CD4-positive, alpha-beta T cell treated with Interleukin-6 for 4 hours (primary cell): ENCODE results near the gene DMBX1.
A peak's percentile ranks its signal among the peaks of the same experiment; 100 is the strongest.

ENCODE experiments used
- DNase-seq: peaks from one replicate; pipeline ENCODE4 v3.0.0-alpha.2; 2020; ENCODE audit warnings: mixed read lengths

The DMBX1 gene

DNA sequence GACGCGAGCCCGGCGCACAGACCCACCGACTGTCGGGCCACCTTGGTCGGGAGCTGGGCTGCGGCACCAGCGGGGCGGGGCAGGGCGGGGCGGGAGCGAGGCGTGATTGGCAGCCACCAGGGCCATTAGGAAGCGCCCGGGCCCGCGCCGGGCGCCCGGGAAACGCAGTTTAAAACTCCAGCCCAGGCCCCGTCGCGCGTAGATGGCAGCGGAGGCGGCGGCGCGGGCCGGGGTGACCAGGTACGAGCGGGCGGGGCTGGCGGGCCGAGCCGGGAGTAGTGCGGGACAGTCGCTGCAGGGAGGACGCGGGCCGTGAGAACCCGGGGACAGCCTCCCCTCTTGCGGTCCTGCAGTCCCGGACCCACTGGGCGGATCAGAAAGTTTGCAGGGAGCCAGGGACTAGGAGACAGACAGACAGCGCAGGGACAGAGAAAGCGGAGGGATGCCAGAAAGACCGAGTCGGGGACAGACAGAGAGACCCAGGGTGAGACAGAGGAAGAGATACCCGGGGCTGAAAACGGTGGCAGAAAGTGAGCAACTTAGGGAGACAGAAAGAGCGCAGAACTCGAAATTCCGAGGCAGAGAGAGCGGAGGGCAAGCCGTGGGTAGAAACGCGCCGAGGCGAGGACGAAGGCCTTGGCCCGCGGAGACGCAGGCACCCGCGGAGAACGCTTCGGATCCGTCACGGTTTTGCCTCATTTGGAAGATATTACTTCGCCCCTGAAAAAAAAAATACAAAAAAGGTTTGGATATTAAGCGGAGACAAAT is at the start of gene DMBX1:
Gene DMBX1, plus strand, starts transcription at position 199 of the 768 bp plus-strand sequence. CDS start 17,175 bp downstream, outside the sequence.
- DNase-seq: peak; percentile 22

DNA sequence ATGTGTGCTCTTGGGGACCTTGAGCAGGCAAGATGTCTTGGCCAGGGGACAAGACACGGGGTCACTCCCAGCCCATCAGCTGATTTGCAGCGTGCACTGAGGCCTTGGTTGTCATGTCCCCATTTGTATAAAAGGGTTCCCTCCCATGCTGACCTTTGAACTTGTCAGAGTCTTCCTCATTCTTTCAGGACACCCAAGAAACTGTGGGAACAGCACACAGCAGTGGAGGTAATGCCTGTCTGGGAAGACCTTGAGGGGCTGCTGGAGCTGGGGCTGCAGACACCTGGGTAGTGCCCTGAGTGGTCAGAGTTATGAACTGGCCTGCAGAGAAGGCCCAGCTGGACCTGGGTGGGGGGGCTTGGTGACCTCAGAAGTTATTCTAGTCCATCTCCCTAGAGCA is 49.2 kb upstream of the DMBX1 start:
- no peak for DNase-seq

DNA sequence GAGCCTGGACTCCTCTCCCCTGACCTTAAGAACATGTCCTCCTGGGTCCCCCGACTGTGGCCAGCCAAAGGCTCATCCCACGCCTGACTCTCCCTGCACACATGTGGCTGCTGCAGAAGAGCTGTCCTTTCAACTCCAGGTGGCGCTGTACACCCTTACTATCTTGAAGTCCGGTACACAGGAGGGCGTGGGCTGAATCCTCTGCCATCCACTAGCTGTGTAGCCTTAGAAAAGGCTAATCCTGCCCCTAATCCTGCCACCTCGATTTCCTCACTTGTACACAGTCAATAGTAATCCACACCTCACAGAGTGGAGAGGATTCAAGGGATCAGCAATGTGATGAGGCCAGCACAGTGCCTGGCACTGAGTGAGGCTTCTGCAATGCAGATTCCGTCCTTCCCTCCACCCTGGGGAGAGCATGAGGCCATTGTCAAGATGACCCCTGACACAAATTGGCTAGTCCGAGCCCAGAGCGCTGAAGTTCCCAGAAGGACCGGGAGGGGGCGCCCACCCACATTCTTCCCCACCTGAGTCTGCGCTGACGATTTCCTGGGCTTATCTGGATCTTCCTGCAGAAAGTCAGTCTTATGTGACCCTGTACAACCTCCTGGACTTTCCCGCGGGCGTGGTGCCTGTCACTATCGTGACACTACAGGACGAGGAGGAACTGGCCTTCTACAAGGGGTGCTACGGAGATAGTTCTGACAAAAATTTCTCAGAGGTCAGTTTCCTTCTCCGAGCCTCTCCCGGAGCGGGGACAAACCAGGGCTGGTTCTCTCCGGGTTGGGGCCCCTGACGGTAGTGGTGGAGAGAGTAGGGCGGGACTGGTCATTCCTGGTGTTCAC is 47.1 kb upstream of the DMBX1 start:
- DNase-seq: peak; percentile 75

DNA sequence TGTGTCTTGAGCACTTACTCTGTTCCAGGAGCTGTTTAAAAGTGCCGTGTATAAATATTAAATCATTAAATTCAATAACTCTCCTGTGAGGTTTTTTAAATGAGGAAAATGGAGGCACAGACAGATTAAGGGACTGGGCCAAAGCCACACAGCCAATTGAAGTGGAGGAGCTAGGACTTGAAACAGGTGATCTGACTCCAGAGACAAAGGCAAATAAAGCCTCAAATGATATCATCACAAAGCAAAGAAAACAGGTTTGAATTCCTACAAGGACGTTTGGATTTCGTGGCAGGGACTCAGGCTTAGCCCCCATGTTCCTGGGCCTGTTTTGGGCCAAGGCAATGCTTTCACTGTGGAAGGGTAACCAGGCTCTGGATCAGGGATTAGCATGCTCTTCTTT is 45.2 kb upstream of the DMBX1 start:
- DNase-seq: no peak

DNA sequence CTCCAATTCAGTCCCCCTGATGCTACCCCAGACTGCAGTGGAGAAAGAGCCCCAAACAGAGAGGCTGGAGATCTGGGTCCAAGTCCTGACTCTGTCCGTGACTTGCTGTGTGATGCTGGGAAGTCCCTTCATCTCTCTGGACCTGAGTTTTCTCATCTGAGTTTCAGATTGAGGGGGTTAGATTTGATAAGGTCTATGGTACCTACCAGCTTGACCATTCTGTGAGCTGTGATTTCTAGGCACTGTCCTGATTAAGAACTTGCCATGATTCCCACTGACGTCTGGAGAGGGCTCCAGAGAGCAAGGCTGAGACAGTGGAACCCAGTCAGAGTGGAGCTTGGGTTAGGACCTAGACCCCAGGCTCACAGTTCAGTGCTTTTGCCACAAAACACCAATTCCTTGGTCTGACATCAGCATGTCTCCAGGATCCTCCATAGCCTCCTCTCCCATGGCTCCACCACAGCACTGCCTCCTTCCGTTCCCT is 43.8 kb upstream of the DMBX1 start:
- DNase-seq: no peak

DNA sequence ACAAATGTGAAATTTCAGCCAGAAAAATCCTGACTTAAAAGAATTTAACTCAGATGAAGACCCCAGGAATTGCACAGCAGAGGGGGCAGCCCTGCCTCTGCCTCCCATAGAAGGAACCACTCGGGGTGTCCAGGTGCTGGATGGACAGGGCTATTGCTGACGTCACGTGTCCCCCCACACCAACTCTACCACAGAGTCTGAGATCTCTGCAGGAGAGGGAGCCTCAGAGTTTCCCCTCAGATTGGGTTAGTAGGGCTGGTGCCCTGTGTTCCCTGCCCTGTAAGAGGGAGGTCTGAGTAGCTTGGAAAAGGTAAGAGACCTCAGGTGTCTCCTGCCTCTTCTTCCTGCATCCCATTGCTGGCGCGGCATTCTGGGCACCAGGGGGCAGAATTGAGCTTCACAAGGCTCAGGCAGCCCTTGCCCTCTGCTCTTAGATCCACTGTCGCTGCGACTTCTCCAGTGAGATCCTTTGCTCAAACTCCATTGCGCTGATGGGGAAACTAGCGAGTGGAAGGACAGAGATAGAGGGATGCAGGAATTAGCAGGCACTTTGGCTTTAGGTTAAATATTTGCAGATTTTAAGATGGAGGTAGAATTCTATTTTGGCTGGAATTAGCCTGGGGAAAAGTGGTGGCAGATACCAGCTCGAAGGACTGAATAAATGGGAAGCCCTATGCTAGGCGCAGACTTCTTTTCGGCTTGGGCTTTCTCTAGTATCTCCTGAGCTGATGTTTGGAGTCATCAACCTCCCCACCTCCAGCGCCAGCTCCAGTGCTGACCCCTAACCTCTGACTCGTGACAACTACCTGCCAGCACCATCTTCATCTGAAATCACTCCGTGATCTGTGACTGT is 42.8 kb upstream of the DMBX1 start:
- peak; percentile 77 for DNase-seq

DNA sequence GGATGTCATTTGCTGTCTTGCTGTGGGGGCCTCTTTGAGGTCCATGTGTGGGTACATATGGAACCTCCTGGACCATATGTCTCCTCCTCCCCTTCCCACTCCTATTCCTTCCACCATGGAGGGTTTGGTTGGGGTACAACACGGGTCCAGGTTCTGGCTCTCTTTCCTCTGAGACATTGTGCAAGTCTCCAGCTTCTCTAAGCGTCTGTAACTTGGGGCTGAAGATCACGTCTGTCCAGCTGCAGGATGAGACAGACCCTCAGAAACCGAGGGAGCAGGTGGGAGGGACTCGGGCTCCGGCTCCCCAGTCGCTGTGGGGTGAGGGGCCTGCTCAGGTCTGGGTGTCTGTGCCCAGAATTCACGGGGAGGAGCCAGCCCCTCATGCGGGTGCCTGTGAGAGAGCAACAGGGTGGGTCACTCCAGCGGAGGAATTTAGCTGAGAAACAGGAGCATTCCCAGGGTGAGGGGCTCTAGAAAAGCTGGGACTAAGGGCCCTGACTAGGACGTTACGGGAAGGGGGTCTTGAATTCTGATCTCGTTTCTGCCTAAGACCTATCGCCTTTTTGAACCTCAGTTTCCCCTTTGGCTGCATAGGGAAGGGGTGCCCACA is 42.0 kb upstream of the DMBX1 start:
- no peak for DNase-seq

DNA sequence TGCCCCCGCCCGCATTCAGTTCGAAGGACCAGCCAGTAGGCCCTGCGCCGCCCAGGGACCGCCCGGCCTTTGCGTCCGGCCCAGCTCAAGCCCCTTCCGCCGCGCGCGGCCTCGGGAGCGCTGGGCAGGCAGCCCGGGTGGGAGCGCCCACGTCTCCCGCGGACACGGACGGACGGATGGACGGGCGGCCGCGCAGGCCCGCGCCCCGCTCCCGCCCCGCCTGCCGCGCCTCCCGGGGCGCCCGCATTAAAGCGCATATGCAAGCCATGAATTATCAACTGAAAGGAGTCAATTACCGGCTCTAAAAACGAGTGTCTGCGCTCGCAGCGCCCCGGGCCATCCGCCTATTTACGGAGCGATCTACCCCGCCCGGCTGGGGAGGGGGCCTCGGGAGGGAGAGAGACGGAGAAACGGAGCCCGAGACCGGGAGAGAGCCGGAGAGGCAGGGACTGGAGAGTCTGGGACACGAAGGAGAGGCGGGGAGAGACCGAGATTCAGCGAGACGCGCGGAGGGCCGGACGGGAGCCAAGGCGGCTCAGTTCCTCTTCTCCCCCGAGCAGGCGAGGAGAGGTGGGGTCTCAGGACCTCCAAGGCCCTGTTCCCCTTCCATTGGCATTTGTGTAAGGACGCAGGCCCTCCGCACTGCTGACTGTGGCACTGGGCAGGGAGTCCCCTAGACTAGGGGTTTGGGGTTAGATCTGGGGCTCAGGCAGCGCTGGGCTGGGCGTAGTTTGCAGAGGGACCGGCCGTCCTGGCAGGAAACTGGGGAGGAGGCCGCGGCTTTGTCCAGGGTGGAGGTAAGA is 41.3 kb upstream of the DMBX1 start:
- DNase-seq: no peak

DNA sequence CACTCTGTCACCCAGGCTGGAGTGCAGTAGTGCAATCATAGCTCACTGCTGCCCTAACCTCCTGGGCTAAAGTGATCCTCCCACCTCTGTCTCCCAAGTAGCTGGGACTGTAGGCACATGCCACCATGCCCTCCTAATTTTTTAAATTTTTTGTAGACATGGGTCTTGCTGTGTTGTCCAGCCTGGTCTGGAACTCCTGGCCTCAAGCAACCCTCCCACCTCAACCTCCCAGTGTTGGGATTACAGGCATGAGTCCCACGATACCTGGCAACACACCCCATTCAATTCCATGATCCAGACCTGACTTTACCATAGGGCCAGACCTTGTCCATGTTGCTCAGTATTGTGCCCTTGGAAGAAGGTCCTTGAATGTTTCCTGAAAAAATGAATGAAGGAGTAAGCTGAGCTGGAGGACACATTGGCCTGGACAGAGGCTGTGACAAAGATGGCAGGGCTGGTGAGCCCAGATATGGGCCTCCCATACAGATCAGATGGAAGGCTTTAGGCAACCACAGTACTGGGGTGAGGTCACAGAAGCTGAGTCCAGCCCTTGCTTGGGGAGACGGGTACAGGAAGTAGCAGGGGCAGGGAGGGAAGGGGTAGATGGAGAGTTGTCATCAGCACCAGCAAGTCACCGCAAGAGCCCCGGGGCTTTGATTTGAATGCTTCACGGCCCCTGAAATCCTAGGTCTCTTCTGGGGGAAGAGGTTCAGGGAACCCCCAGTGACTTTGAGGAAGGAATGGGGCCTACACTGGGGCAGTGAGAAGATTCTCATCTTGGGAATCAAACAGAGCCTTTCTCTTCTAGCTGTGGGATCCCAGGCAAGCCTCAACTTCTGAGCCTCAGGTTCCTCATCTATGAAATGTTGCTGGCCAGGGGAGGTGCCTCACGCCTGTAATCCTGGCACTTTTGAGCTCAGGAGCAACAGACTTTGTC is 40.1 kb upstream of the DMBX1 start:
- DNase-seq: no peak

DNA sequence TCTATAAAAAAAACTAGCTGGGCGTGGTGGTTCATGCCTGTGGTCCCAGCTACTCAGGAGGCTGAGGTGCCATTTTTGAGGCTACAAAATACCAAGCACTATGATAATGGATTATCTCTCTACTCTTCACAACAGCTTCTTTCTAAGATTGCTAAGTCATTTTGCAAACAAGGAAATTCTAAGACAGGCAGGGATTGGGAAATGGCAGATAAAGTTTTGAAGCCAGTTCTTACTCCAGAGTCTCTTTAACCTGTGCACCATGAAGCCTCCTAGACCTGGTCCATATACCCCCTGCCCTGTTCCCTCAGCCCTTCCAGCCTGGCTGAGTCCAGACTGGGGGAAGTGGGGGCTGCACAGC is 39.5 kb upstream of the DMBX1 start:
- DNase-seq: no peak

DNA sequence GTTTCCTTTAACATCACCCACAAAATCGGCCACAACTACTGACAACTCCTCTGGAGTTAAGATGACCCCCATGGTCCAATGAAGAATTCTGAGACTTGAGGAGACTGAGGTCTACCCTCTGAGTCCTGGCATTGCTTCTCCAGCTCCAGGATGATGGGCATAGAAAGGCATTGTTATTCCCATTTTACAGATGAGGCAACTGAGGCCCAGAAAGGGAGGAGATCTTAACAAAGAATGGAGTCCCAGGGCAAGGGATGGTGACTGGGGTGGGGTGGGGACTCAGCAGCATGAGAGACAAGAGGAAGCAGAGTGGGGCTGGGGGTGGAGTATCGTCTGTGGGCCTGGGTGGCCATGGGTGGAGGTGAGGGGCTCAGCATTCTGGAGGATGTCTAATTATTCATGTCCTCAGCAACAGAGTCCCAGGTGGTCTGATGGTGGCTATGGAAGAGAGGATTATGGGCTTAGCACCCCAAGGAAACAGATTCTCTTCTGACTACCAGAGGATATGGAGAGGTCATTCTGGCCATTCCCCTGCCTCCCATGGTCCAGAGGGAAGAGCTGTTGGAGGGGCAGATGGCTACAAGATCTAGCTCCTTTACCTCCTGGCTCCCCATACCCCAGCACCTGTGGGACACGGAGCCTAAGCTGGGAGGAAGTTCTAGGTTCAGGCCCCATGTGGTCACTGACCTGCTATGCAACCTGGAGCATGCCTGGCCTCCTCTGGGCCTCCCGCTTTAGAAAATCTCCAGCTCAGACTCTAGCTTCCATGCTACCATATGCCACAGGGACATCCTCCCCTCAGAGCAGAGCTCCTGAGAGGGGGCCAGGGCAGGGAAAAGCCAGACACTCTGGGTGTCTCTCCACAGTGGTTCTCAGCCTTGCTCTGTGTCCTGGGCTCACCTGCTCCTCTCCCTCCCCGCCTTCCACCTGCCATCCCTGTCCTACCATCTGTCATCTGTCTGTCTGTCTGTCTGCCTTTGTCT is 37.4 kb upstream of the DMBX1 start:
- no peak for DNase-seq

DNA sequence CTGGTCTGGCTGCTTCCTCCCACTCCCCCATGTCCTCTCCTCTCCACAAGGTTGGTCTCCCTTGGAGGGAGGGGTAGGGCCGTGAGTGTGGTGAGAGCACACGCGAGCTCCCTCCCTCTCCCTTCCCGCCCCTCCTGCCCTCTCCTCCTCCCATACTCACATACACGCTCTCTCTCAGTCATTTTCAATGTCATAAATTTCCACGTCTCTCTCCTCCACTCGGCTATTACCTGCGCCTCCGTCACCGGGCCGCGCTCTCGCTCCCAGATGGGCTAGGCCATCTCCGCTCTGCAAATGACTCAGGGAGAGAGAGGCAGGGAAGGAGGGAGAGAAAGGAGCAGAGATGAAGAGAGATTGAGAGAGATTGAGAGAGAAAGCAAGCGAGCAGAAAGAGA is 36.7 kb upstream of the DMBX1 start:
- DNase-seq: no peak

DNA sequence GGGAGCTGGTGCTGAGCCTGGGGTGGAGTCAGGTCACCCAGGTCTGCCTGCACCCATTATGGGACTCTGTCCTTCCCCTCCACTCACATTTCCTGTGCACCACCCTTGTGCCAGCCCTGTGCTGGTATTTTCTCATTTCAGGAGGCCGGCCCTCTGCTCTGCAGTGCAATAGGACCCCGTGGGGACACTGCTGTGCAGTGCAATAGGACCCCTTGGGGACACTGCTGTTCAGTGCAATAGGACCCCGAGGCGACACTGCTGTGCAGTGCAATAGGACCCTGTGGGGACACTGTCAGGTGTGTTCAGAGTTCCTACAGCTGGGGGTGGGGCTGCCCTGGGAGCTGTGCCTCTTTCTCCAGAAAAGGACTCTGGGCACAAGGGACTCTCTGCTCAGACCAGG is 36.2 kb upstream of the DMBX1 start:
- no peak for DNase-seq

DNA sequence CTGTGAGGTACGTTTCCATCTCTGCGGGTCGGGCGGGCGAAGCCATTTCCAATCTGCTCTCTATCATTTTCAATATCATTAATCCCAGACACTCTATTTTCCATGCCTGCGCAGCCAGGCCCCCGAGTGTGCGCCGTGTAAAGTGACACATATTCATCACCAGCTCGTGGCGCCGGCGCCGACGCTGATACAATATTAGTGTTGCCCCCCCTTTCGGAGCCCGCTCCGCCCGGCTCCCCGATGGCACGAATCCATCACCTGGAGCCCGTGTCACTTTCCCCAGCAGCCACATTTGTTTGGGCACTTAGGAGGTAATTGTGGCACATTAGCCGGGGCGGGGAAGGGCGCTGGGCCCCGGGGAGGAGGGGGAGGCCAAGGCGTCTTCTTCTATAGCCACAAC is 33.7 kb upstream of the DMBX1 start:
- DNase-seq: no peak

DNA sequence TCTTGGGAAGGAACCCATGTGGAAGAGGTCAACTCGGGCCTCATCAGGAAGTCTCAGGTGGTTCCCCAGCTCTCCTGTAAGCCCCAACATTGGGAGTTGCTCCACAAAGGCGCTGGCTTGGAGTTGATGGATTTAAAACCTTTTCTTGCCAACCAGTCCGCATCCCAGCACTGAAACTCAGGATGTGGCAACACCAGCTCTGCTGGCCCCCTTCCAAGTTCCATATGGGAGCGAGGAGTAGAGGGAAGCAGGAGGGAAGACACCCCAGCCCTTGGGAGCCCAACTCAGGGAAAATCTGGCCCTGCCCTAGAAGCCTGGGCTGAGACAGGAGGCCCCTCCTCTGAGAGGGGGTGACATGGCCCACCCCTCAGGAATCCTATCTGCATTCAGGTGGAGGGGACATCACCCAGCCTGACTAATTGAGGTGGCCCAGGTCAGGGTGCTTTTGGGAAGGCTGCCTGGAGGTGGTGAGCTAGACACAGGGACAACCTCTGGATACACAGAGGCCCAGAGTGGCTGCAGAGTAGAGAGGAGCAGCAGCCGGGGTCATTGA is 33.1 kb upstream of the DMBX1 start:
- no peak for DNase-seq

DNA sequence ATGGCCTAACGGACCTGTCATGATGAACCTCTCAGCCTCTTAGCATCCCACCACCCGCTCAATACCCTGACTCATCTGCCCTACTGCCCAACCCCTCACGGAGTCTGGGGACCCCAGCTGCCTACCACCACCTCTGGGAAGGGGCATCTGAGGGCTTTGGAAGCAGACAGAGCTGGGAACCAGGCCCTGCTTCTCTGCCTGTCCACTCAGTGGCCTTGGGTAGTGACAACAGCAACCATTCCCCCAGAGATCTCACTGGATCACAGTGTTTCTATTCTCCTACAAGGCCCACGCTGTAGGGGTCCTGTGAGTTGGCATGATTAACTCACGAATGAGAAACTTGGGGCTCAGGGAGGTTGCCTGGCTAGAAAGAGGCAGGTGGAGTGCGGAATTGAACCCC is 32.5 kb upstream of the DMBX1 start:
- DNase-seq: no peak

DNA sequence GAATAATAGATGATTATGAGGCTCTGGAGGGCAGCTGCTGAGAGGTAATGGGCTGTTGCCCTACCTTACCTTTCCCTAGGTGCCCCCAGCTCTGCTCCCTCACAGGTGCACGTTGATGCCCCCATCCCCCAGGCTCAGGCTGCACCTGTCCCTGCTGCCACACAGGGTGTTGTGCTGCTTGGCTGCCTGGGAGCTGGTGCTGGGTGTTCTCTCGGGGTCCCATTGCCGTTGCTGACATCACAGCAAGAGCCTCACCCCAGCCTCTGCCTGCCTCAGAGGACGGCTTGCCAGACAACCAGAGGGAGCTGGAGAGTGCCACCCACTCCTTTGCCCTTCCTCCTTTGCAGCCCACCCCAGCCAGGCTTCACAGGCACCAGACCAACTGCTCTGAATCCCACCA is 31.4 kb upstream of the DMBX1 start:
- no peak for DNase-seq

DNA sequence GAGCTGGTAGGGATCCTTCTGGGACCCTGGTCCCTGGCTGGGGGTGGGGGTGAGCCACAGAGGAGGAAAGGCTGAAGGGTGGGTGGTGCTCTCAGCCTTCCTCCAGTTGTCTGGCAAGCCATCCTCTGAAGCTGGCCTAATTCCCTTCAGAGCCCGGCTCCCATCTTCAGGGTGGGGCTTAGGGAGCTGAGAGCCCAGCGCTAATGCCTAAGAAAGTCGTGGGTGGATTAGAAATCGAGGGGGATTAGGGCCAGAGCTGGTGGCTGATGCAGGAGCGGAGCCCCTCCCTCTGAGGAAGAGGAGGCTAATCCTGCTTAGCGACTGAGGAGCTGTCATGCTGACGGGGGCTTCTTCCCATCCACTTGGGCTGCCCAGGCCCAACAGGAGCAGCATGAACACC is 30.8 kb upstream of the DMBX1 start:
- DNase-seq: no peak

DNA sequence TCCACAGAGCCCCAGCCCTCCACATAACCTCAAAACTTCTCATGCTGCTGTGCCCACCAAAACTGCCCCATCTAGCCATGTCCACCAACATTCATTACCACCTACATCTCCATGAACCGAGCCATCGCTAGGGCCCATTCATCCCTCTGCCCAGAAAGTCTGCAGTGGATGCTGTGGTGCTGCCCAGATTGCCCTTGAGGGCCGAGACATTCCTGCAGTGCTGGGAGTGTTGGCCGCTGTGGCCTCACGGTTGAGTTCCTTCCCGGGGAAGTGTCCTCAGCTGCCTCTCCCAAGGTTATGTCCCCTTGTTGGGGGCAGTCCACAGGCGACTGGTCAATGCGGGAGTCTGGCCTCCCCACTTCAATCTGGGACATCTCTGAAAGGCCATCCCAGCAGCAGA is 30.3 kb upstream of the DMBX1 start:
- no peak for DNase-seq
